ENCODE measurements around the gene BICC1.

DNA sequence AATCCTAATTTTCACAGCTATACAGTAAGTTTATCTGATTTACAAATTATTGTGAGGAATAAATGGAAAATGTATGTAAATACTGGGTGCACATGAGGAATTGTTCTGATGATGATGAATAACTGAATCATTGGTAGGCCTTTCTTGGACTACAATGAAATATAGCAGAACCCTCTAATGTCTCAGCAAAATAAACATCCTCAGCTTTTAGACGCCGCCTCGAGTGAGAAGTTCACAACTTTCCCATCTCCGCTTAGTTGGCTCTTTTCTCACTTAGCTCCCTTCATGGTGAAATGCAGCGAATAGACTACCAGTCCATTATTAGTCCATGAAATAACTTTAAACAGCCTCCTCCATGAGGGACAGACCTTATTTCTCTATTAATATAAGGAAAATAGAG lies 182.3 kb downstream of the BICC1 start:
- TF ChIP-seq, protein P1, sequence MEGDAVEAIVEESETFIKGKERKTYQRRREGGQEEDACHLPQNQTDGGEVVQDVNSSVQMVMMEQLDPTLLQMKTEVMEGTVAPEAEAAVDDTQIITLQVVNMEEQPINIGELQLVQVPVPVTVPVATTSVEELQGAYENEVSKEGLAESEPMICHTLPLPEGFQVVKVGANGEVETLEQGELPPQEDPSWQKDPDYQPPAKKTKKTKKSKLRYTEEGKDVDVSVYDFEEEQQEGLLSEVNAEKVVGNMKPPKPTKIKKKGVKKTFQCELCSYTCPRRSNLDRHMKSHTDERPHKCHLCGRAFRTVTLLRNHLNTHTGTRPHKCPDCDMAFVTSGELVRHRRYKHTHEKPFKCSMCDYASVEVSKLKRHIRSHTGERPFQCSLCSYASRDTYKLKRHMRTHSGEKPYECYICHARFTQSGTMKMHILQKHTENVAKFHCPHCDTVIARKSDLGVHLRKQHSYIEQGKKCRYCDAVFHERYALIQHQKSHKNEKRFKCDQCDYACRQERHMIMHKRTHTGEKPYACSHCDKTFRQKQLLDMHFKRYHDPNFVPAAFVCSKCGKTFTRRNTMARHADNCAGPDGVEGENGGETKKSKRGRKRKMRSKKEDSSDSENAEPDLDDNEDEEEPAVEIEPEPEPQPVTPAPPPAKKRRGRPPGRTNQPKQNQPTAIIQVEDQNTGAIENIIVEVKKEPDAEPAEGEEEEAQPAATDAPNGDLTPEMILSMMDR (conservative IDR thresholded peaks at IDR 0.05; ENCODE audit: low read depth, low read length) = no peak
- no peak for TF ChIP-seq EZH2phosphoT487 (IDR thresholded peaks at IDR 0.05; ENCODE audit: borderline replicate concordance, low read length)
- TF ChIP-seq EZH2 (IDR thresholded peaks at IDR 0.05; ENCODE audit: low read length, unreplicated experiment) = no peak

All from PC-3 (cell line).